Measurements from ENCODE around the gene AJAP1.

Gene AJAP1

DNA sequence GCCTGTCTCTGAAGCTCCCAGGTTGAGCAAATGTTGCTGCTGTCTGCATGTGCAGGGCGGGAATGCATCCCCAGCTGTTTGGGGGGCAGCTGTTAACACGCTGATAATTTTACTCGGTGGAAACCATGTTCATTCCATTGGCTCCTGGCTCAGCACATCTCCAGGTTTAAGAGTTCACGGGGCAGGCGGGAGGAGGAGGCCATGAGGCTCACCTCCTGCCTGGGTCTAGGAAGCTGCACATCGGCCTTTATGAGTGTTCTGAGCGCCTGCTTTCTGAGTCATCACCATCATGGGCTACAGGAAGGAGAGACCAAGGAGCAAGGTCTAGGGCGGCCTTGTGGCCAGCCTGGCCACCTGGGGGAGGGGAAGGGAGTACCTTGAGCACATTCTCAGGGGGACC is 29.7 kb downstream of the AJAP1 start:
- no peak for DNase-seq

GRCh38 chr1:4684864-4685522 is 30.6 kb downstream of the AJAP1 start:
- no peak for DNase-seq

DNA sequence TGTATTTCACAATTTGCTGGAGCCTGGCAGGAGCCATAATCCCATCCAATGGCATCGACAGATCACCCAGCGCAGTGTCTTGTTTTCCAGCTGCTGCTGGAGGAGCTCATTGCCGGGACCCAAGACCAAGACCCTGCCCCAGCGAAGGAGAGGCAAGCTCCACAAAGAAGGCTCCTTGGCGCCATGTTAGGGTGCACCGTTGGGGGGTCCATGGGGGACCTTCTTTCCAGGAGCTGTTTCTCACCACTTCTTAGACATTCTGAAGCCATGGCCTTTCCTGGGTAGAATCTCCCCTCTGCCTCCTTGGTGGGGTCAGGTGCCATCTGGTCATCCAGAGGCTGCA is 31.1 kb downstream of the AJAP1 start:
- DNase-seq, result no peak

DNA sequence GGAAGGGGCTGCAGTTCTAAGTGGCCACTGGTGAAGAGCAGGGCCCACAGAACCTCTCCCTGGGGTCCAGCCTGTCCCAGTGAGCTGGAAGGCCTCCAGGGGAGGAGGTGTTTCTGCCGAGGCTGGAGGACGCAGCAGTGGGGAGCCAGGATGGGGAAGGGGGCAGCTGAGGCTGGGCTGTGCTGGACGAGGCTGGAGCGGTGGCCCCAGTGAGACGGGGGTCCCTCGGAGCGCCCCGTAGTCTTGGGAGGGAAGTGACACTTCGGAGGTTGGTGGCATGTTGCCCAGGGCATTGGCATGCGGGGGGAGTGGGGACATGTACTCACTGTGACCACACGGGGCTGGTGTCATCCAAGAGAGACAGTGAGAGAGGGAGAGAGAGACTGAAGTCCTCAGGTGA is 33.5 kb downstream of the AJAP1 start:
- DNase-seq, result no peak

DNA sequence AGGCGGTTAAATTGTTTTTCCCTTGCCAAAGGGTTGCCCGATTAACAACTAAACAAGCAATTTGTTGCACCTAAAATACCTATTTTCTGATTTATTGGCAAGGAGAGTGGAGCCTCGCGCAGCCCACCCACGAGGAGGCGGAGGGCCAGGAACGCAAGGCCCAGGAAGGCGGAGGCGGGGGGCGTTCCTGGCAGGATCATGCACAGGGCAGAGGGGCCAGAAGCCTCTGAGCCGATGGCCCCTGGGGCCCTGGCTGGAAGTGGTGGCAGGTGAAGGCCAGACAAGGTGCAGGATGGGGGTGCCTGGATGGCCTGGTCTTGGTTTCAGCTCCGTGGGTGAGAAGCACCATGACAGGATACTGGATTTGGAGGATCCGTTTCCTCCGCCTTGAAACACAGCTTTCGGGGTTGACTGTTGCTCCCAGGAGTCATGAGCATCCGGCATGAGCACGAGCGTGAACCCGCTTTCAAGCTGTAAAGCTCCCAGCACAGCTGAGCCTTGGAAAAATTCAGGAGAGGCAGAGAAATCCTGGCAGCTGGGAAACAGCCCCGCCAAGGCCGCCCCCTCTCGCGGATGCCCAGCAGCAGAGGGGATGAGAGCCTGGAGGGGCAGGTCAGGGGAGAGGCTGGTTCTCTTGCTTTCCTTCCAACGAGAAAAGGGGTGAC is 35.0 kb downstream of the AJAP1 start:
- DNase-seq, result no peak

- DNase-seq, result no peak
Observed at GRCh38 chr1:4689941-4690635, 35.7 kb downstream of the AJAP1 start.

DNA sequence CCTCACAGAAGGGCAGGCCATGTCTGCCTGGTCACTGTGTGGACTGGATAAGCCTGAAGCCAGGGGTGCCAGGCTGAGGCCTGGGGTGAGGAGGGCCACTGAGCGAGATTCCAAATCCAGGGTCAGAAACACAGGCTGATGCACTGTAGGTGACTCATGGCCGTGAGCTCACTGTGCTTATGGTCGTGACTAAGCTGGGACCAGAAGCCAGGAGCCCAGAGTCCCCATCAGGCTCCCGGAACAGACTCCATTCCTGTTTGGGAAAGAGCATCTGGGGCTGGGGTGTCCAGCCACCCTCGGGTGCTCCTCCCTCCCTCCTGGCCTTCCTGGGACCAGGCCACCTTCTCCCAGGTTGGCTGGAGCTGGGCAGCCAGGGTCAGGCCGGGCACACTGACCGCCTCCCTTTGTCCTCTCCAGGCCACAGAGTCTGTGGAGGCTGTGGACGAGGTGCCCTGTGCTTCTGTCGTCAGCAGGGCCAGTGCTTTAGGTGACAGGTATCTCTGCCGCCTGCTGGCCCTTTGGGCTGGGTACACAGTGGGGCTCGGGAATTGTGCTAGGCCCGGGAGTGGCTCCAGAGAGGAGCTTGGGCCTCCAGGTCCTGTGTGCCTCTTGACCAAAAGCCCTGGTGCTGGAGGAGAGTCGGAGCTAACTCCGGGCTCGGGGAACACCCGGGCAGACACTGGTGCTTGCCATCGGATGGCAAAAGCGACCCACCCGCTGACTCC is 36.7 kb downstream of the AJAP1 start:
- DNase-seq, result no peak

DNA sequence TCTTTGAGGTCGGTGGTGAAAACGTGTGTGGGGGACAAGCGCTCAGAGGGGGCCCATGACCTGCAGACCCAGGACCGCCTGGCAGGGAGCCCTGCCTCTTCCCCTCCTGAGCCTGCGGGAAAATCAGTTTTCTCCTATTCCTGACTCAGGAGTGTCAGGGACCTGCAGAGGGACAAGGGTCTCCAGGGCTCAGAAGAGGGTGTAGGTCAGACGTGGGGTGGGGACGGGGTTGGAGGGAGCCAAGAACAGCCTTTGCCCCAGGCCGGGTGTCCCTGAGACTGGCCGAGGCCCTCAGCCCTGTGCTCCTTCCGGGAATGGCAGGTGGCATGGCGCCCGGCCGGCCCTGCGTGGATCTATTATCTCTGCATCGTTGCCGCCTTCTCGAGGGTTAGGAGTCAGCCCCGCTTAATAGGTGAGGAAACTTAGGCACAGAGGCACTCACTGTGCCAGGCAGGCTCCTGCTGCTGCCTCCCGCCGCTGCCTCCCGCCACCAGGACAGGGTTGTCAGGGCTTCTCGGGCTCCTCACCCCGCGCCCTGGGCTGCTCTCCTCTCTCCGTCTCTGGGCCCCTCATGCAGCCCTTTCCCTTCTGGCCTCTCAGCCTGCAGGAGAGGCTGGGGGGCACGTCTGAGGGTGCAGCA is 37.5 kb downstream of the AJAP1 start:
- no peak for DNase-seq

- DNase-seq, result no peak
Observed at GRCh38 chr1:4692437-4692836, 38.0 kb downstream of the AJAP1 start.

DNA sequence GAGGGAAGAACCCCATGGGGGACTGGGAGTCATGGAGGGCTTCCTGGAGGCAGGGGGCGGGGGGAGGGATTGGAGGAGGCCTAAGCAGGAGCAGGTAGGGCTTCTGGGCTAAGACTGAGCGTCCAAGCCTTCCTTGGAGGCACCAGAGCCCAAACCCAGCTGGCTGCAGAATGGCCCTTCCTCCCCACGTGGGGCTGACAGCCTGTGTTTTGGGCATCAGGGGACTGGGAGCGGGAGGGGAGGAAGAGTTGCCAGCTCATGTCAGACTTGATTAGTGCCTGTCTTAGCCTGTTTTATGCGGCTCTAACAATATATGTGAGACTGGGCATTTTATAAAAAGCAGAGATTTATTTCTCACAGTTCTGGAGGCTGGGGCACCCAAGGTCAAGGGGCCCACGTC is 38.9 kb downstream of the AJAP1 start:
- no peak for DNase-seq

DNA sequence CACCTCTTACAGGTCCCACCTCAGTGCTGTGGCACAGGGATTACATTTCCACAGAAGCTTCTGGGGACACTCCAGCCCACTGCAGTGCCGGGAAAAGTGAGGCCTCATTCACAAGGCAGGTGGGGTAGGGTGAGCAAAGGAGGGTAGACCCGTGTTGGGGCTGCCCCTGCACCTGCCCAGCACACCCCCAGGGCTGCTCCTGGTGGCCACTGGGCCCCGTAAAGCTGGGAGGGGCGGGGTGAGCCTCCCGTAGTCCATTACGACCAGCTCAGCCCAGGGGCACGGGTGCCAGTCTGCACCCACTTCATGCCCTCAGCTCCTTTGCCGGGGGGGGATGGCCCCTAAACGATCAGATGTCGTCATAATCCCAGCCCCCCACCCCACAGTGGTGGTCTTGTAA is 39.5 kb downstream of the AJAP1 start:
- DNase-seq, result no peak

DNA sequence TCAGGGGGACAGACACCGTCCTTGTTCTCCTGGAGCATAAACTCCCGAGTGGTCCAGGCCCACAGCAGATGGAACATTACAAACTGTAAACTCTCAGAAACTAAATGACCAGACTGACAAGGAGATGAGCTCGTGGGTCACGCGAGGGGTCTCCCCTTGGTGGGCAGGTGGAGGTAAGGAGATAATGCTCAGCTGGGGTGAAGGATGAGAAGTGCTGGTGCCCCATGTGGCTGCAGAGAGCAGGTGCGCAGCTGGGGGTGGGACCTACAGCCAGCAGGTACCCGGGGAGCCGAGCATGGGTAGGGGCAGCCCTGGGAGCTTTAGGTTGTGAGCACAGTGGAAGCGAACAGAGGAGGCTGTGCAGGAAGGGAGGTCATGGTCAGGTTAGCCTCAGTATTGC is 40.1 kb downstream of the AJAP1 start:
- no peak for DNase-seq

DNA sequence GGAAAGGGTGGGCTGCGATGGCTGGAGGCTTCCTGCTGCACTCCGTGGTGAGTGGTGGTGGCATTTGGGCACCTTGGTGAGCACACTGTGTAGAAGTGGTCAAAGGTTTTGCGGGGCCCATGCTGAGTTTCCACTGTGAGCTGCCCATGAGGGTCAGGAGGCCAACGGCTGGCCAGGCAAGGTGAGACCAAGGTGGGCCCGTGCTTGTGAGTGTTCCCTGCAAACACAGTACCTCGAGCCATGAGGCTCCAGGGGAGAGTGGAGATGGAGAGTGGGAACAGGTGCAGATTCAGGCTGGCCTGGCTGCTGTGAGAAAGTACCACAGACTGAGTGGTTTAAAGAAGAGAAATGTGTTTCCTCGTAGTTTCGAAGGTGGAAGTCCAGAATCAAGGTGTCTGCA is 40.8 kb downstream of the AJAP1 start:
- no peak for DNase-seq

DNA sequence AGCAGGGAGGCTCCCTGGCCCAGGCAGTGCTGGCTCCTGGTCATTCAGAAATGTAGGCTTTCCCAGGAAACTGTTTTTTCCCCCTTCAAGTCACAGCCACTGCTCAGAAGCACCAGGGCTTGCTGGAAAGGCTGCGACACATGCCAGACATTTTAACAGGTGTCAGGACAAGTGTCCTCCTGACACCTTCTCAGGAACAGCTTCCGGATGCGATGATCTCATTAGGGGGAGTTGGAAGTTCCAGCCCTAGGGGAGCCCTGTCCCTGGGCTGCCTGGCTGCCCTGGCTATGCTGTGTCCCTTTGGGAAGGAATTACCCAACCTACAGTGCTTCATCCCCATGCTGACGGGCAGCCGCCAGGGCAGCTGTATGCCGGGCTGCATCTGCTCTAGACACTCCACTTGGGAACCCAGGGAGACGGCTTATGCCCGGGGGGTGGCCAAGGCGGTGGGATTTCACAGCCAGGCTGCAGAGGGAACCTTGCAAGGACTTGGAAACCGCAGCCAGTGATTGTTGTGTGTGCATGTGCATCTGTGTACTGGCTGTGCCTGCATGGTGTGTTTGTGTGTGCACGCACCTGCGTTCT is 41.8 kb downstream of the AJAP1 start:
- DNase-seq, result no peak

DNA sequence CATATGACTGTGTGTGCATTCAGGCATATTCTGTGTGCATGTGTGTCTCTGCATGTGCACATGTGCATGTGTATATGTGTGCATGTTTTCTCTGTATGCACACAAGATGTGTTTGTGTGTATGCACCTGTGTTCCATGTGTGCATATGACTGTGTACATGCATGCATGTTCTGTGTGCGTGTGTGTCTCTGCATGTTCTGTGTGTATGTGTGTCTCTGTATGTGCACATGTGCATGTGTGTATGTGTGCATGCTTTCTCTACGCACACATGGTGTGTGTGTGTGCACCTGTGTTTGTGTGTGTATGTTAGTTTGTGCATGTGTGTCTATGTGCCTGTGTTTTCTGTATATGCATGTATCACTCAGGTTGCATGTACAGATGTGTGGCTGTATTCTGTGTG is 42.3 kb downstream of the AJAP1 start:
- DNase-seq, result no peak

DNA sequence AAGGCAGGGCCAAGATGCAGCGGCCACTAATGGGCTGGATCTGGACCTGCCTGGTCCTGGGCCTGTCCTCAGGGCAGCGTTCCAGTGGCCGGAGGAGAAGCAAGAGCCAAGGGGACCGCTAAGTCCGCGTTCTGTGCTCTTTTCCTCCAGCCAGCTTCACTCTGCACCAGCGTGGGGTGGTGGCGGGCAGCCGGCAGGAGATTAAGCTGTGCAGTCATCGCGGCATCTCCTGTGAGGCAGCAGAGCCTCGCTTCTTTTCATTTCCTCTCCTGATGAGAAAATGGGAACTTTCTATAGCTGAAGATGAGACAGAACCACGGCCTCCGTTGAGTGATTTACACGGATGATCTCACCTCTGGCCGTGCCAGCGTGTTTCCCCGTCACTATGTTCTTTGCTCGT is 43.4 kb downstream of the AJAP1 start:
- DNase-seq, result no peak

DNA sequence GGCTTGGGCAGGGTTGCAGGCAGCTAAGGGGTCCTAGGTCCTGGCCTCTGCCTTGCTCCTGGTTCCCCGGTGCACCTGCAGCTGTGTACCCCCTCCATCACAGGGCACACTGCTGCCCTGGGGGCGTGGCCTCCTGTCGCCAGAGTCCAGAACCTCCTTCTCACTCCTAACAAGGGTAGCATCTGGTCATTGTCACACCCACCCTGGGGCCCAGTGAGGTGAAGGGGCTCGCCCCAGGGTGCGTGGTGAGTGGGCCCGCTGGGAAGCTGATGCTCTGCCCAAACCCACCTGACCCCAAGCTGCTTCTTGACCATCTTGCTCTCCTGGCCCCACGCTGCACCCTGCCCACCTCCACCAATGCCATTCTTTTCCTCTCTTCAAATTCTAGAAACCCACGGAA is 44.5 kb downstream of the AJAP1 start:
- DNase-seq, result no peak

DNA sequence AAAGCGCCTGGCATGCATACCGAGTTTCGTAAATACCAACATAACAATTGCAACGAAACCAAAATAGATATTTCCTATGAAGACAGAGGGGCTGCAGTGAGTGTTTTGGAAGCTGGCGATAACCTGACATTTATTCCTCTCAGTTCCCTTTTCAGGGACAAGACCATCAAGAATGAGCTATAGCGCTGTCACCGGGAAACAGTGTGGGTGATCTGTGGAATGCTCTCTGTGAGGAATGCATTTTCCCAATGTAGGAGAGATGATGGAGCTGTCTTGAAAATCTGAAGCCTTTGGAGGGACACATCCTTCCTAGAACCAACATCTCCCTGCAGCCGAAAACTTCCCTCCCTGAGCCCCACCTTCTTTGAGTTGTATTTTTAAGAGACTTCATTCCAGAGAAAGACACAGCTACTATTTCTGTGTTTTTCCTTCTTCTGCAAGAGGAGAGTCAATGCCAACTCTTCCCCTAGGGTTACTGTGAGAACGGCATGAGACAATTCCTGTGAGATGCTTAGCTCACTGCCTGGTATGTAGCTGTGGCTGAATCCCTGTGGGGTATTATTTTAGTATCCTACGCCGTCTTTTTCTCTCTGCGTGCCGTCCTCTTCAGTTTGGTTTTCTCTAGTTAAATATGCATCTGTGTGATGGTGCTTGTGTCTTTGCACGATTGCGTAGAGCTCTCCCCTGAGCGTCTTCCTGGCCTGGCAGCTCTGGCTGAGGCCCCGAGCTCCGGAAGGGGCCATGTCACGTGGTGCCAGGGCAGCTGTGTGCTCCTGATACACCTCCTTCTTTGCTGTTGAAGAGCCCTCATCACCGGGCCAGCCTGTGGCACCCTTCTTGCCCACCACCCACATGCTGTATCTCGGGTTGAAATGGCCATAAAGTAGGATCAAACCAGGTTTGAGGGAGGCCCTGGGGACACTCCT is 45.2 kb downstream of the AJAP1 start:
- DNase-seq, result no peak

GRCh38 chr1:4700801-4701200 is 46.4 kb downstream of the AJAP1 start:
- no peak for DNase-seq

GRCh38 chr1:4701276-4701675 is 46.9 kb downstream of the AJAP1 start:
- no peak for DNase-seq

GRCh38 chr1:4702464-4702863 is 48.1 kb downstream of the AJAP1 start:
- no peak for DNase-seq

GRCh38 chr1:4702932-4703331 is 48.5 kb downstream of the AJAP1 start:
- DNase-seq, result no peak

Data from NCI-H1930 (cell line).